Spleen (tissue), 11 donors: Measurements from ENCODE around the gene EIF5A. TPM values are rescaled to one million over a fixed set of nuclear protein-coding genes. Genes with fewer than 3 reads are reported as not detected.
A peak's percentile ranks its signal among the peaks of the same experiment; 100 is the strongest.

Experiments used
- DNase-seq: peaks from one replicate; pipeline ENCODE4 v3.0.0-alpha.2; 2020
- H3K27ac ChIP-seq, 8 donors: fragments of 200-600 bp; sonication (generic) in 7 of 8; 1 replicate in 4 of 8; 2 replicates in 4 of 8; pipeline versions ENCODE4 v1.5.0 to v1.8.0; 2016 to 2021; ENCODE audit warnings: inconsistent platforms in 4 of 8, mild to moderate bottlenecking in 4 of 8, moderate library complexity in 1 of 8
- H3K27me3 ChIP-seq, 7 donors: fragments of 200-600 bp; sonication (generic) in 6 of 7; replicated peaks in 1 of 7; 1 replicate in 4 of 7; 2 replicates in 3 of 7; pipeline versions ENCODE4 v1.5.0 to v1.8.0; 2016 to 2021; ENCODE audit warnings: inconsistent platforms in 3 of 7, mild to moderate bottlenecking in 1 of 7
- H3K36me3 ChIP-seq, 6 donors: fragments of 200-600 bp; sonication (generic) in 5 of 6; 1 replicate in 4 of 6; 2 replicates in 2 of 6; pipeline versions ENCODE4 v1.5.0 to v1.8.0; 2016 to 2021; ENCODE audit warnings: inconsistent platforms in 2 of 6
- H3K4me1 ChIP-seq, 6 donors: fragments of 200-600 bp; sonication (generic) in 5 of 6; 1 replicate in 3 of 6; 2 replicates in 3 of 6; pipeline versions ENCODE4 v1.5.0 to v1.8.0; 2016 to 2021; ENCODE audit warnings: inconsistent platforms in 3 of 6
- H3K4me3 ChIP-seq, 8 donors: fragments of 200-600 bp; sonication (generic) in 7 of 8; 1 replicate in 4 of 8; 2 replicates in 4 of 8; pipeline versions ENCODE4 v1.5.0 to v1.8.0; 2016 to 2021; ENCODE audit warnings: inconsistent platforms in 4 of 8, mild to moderate bottlenecking in 4 of 8, moderate library complexity in 2 of 8
- H3K9me3 ChIP-seq, 8 donors: fragments of 200-600 bp; sonication (generic) in 7 of 8; 1 replicate in 4 of 8; 2 replicates in 4 of 8; pipeline versions ENCODE4 v1.5.0 to v1.8.0; 2016 to 2021; ENCODE audit warnings: inconsistent platforms in 4 of 8
- CTCF ChIP-seq, 11 experiments: fragments of 200-600 bp in 7 of 11; fragments of 450-650 bp in 4 of 11; sonication (generic) in 4 of 11; IDR thresholded peaks in 8 of 11; conservative IDR thresholded peaks in 3 of 11; 1 replicate in 7 of 11; 2 replicates in 4 of 11; pipeline versions ENCODE4 v1.4.0 to v1.8.0; 2016 to 2021; ENCODE audit warnings: antibody characterized with exemption in 11 of 11, inconsistent platforms in 4 of 11, mild to moderate bottlenecking in 1 of 11
- POLR2A ChIP-seq, 3 donors: fragments of 450-650 bp; IDR thresholded peaks; one replicate each; pipeline ENCODE4 v1.5.1; 2017; ENCODE audit warnings: antibody characterized with exemption in 3 of 3, mild to moderate bottlenecking in 1 of 3
- POLR2AphosphoS5 ChIP-seq, 3 donors: sonication (generic); formaldehyde crosslinking; IDR thresholded peaks; one replicate each; pipeline ENCODE4 v1.5.1; 2017; ENCODE audit warnings: antibody characterized with exemption in 3 of 3
- WGBS, 5 donors: extraction: QIAGEN DNeasy Blood & Tissue Kit in 3 of 5; methylation state at CpG; one replicate each; pipeline versions ENCODE4 v1.1.5 to v1.1.7; 2013 to 2018; 5-methylcytosine and 5-hydroxymethylcytosine counted together
- intact Hi-C: fragments of 100-400 bp; cut with DNase I; formaldehyde crosslinking; loops from one replicate; pipeline ENCODE4 v1.15.0; 2023; ENCODE audit warnings: low total_unique reads
- polyA plus RNA-seq, 3 donors: library from polyadenylated mRNA; stranded (reverse); fragments of 200-250 nt; gene quantifications; one replicate each; pipeline ENCODE4 v1.2.1, GENCODE V29; 2013
- total RNA-seq, 7 donors: library from RNA; depleted of rRNA in 3 of 7; stranded (reverse); fragments of >200 nt in 3 of 7; fragmentation: NEBNext Ultra II Directional in 4 of 7; extraction: Animal tissue kit (Norgen Biotek cat#: 25700) in 4 of 7; gene quantifications; one replicate each; pipeline versions ENCODE4 v1.1.0 to v1.2.1, GENCODE V29; 2016 to 2021
- donor health status: healthy with polysubstance abuse.
- donor health status: DM: no; HTN: no; CAD: no; lungs with moderate emphysema.
- donor health status: DM: no; HTN: no; CAD: no.
- donor health status: Bipolar disorder and iron deficiency.
- donor health status: healthy.
- donor health status: DM: no; HTN: no; CAD: no.
- donor health status: DM: yes; HTN: yes; CAD: no.

Gene EIF5A
- total and polyA plus RNA-seq, 10 donors = 117 to 426 (median 268) TPM

- Histone ChIP-seq H3K4me1 (peaks cover 17 to 40% (median 33%) of the 10 kb centered on the region in 6 donors), H3K36me3 (no peaks in the 10 kb centered on the region), H3K9me3 (no peaks in the 10 kb centered on the region), H3K27me3 (peaks cover 0 to 69% (median 38%) of the 10 kb centered on the region in 7 donors), H3K4me3 (peak overlapping the region in 7 of 8 donors; percentile 20 to 68 (median 38)), H3K27ac (peak overlapping the region in 1 of 8 donors; percentile 7)
- WGBS, 5 donors = 50 to 54% (median 52%) methylated on average over 38 to 42 of the region's 42 CpGs
- TF ChIP-seq POLR2A (IDR thresholded peaks at IDR 0.05) = no peak
- TF ChIP-seq POLR2AphosphoS5 (IDR thresholded peaks at IDR 0.05) = no peak
- TF ChIP-seq CTCF (IDR thresholded peaks at IDR 0.05 in 8 of 11, conservative IDR thresholded peaks at IDR 0.05 in 3 of 11) = no peak
- no peak for DNase-seq
- intact Hi-C loops = loop anchor here (2.0 to 10.0 kb wide), 2 partner anchors 15 to 49 kb away; partner anchors contain the start of gene SLC2A4
Measured at GRCh38 chr17:7295230-7296180, 11.9 kb upstream of the EIF5A start.

- TF ChIP-seq POLR2AphosphoS5 (IDR thresholded peaks at IDR 0.05) (peak; percentile 49 to 80 (median 68)), POLR2A (IDR thresholded peaks at IDR 0.05) (no peak), CTCF (IDR thresholded peaks at IDR 0.05 in 8 of 11, conservative IDR thresholded peaks at IDR 0.05 in 3 of 11) (peak; percentile 62 to 96 (median 89))
- Histone ChIP-seq H3K27me3 (peaks cover 0 to 61% (median 38%) of the 10 kb centered on the region in 7 donors), H3K4me3 (peak overlapping the region in 2 of 8 donors; percentile 37 to 52), H3K36me3 (no peaks in the 10 kb centered on the region), H3K4me1 (peaks cover 17 to 40% (median 33%) of the 10 kb centered on the region in 6 donors), H3K9me3 (no peaks in the 10 kb centered on the region), H3K27ac (peak overlapping the region in 1 of 8 donors; percentile 7)
- peak; percentile 94 for DNase-seq
- intact Hi-C loops = loop anchor here (2.0 to 10.0 kb wide), 2 partner anchors 16 to 48 kb away; partner anchors contain the start of gene SLC2A4
- 4 to 6% (median 5%) methylated on average over 37 to 51 of the region's 51 CpGs for WGBS, 5 donors
Measured at GRCh38 chr17:7296189-7296861, 11.1 kb upstream of the EIF5A start.

- peaks cover 6 to 23% (median 14%) of the 10 kb centered on the region in 6 donors for H3K4me1 ChIP-seq
- H3K27ac ChIP-seq = no peak overlapping the region
- TF ChIP-seq POLR2AphosphoS5 (IDR thresholded peaks at IDR 0.05) (no peak), POLR2A (IDR thresholded peaks at IDR 0.05) (no peak), CTCF (IDR thresholded peaks at IDR 0.05 in 8 of 11, conservative IDR thresholded peaks at IDR 0.05 in 3 of 11) (no peak)
- DNase-seq = no peak
- H3K36me3 ChIP-seq = peaks cover 0 to under 1% (median 0%) of the 10 kb centered on the region in 6 donors
- no peaks in the 10 kb centered on the region for H3K9me3 ChIP-seq
- intact Hi-C loops = loop anchor here (10.0 kb wide), 1 partner anchor 259 kb away; the partner anchor contains the start of gene SLC16A11
- no peaks in the 10 kb centered on the region for H3K27me3 ChIP-seq
- H3K4me3 ChIP-seq = no peak overlapping the region
- 95 to 99% (median 97%) methylated on average over 7 of the region's 7 CpGs for WGBS, 5 donors
Measured at GRCh38 chr17:7304179-7304578, 3.2 kb upstream of the EIF5A start.
